Uterus (tissue), 2 donors: Measurements from ENCODE around the gene SNX5.

Experiments
- CTCF ChIP-seq, 4 experiments: fragments of 200-600 bp in 2 of 4; fragments of 450-650 bp in 2 of 4; sonication (generic) in 2 of 4; IDR thresholded peaks; one replicate each; pipeline ENCODE4 v1.5.1; 2016 to 2019; ENCODE audit warnings: antibody characterized with exemption in 4 of 4, mild to moderate bottlenecking in 2 of 4, moderate library complexity in 1 of 4
- POLR2A ChIP-seq, 2 donors: fragments of 450-650 bp; IDR thresholded peaks; one replicate each; pipeline ENCODE4 v1.6.1; 2016; ENCODE audit warnings: antibody characterized with exemption in 2 of 2, mild to moderate bottlenecking in 1 of 2, moderate library complexity in 1 of 2

- TF ChIP-seq CTCF (IDR thresholded peaks at IDR 0.05) (no peak), POLR2A (IDR thresholded peaks at IDR 0.05) (no peak)
Observed at GRCh38 chr20:17964073-17964472, 4.5 kb downstream of the SNX5 start.
